HTR-8/SVneo (cell line): ENCODE data around the gene DELE1.
"Not testable (repeated sequence)": the region's sequence is repeated elsewhere in the genome, so short reads cannot be mapped to it uniquely, and the experiment has no call there.

ENCODE experiments used
- DNase-seq: peaks from one replicate; pipeline ENCODE4 v3.0.0; 2011; ENCODE audit warnings: low spot score, mixed read lengths; ENCODE audit not compliant: insufficient read length
- FAIRE-seq: peaks from 2 replicates; lab custom pipeline; 2011; peaks lifted over from hg19 to GRCh38; lab: Jason Lieb, UNC

Gene DELE1

GRCh38 chr5:141883184-141883891 is 40.3 kb upstream of the DELE1 start:
- DNase-seq, result peak; percentile 32
- FAIRE-seq, result no peak

DNA sequence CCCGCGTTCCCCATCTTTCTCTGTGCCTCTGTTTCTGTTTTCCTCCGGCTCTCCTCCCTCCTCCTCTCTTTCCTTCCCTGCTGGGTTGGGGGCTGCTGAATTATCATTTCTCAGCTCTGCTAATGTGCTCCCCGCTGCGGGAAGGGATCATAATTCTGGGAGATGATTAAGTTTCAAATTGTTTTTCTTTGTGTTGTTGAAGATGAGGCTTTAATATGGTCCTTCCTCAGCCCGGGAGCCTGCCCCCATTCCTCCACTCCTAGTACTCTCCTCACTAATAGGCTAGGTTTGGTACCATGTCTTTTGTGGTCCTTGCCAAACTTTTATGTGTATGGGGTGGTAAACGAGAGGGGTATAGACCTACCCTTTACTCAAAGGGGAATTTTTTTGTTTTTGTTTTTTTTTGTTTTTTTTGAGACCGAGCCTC is 39.8 kb upstream of the DELE1 start:
- FAIRE-seq, result no peak

GRCh38 chr5:141889282-141889871 is 34.3 kb upstream of the DELE1 start:
- DNase-seq (peak; percentile 24), FAIRE-seq (no peak)

More for the DNA sequence above, 39.8 kb upstream of the DELE1 start:
- no peak for DNase-seq

GRCh38 chr5:141890429-141890828 is 33.2 kb upstream of the DELE1 start:
- not testable (repeated sequence) for DNase-seq, FAIRE-seq

DNA sequence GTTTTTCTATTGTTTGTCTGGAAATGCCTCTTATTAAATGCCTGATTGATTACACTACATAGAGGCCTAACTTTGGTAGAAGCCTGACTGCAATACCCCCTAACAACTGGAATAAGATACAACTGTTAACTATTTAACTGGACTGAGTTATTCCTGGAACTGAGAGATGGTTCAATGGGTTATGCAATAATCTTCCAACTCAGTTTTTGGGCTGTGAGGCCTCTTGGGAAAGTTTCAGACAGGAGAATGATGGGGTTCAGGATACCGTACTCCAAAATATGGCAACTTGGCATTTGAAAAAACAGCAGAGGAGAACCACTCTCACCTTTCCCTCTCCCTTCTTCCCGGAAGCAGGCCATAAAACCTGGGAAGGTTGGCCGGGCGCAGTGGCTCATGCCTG is 26.2 kb upstream of the DELE1 start:
- no peak for FAIRE-seq

DNA sequence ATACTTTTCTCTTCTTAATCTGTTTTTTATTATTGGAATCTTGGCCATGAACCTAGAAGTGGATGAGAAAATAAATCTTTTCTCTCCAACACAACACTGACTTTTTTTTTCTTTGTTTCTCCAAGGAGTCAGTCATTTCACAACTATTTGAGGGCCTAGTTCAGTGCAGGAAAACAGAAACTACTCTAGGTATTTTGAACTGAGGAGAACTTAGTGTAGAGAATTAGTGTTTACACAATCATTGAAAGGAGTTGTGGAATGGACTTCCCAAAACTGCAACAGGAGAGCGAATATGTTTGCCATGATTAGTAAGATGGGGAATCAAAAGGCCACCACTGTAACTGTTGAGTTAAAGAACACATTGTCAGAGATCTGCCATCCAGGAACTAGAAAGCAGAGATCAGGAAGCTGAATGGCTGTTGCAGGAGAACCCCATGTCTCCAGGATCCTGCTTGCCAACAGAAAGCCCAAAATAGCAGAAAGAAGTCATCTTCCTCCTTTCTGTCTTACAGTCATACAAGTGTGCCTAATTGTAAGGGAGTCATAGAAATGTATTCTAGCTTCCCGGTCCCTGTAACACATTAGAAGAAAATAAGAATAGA is 25.1 kb upstream of the DELE1 start:
- FAIRE-seq (no peak), DNase-seq (no peak)

More for the DNA sequence above, 26.2 kb upstream of the DELE1 start:
- no peak for DNase-seq

DNA sequence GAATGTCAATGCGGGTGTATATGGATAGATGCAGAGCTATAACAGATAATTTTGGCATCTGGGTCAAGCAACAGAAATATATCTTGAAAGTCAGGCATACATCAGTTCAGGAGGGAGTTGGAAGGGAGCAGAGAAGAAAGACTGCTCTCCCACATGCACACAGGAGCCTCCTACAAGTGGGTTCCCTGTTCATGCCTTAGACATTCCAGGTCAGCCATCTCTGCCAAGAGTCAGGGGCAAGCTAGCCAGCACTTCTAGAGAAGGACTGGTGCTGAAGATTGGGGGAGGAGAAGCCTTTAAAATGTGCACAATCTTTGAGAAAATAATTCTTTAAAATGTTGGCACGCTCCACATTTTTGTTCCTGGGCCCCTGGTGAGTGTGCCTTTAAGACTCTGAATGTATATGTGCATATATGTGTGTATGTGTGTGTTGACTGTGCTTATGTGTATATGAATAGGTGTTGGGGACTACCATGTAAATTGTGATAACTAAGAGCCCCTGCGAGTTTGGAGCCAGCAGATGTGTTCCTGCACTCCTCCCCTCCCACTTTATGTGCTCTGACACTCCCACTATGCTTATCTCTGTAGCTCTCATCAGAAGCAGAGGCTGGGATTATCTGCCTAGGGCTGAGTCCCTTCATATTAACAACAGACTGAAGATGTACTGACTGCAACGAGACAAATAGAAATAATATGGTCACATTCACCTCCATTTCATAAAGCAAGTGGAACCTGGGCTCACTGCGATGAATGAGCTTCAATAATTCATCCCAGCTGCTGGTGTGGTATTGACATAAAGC is 21.5 kb upstream of the DELE1 start:
- FAIRE-seq (no peak), DNase-seq (no peak)

GRCh38 chr5:141903261-141903660 is 20.4 kb upstream of the DELE1 start:
- DNase-seq, result no peak
- FAIRE-seq, result no peak

DNA sequence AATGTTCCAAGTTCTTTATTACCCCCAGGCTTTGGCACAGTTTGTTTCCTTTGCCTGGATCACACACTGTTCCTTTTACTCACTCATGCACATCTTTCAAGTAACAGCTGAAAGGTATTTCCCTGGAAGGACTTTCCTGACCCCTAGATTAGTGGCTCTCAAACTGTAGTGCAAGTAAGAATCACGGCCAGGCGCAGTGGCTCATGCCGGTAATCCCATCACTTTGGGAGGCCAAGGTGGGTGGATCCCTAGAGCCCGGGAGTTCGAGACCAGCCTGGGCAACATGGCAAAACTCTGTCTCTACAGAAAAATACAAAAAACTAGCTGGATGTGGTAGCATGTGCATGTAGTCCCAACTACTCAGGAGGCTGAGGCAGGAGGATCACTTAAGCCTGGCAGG is 19.1 kb upstream of the DELE1 start:
- no peak for FAIRE-seq
- no peak for DNase-seq

GRCh38 chr5:141906517-141906916 is 17.2 kb upstream of the DELE1 start:
- no peak for FAIRE-seq
- DNase-seq, result no peak

GRCh38 chr5:141906972-141907371 is 16.7 kb upstream of the DELE1 start:
- FAIRE-seq, result no peak
- no peak for DNase-seq

GRCh38 chr5:141908796-141909195 is 14.9 kb upstream of the DELE1 start:
- DNase-seq (no peak), FAIRE-seq (no peak)

DNA sequence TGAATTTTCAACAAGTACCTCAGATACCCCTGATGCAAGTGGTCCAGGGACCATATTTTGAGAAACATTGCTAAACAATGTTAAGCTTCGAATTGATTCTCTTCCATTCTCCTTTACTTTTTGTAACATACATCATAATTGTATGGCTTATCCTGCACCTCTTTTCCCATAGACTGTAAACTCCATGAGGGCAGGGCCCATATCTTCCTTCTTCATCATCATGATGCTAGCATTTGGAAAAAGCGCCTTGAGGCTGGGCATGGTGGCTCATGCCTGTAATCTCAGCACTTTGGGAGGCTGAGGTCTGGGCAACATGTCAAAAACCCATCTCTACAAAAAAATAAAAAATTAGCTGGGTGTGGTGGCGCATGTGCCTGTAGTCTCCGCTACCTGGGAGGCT is 14.5 kb upstream of the DELE1 start:
- FAIRE-seq (no peak), DNase-seq (no peak)

- FAIRE-seq (no peak), DNase-seq (no peak)
Measured at GRCh38 chr5:141910271-141910673, 13.4 kb upstream of the DELE1 start.

GRCh38 chr5:141913560-141914198 is 10.0 kb upstream of the DELE1 start:
- FAIRE-seq, result no peak
- DNase-seq, result no peak

- FAIRE-seq (no peak), DNase-seq (no peak)
Measured at GRCh38 chr5:141914199-141914743, 9.4 kb upstream of the DELE1 start.

- FAIRE-seq (no peak), DNase-seq (no peak)
Measured at GRCh38 chr5:141914797-141915196, 8.9 kb upstream of the DELE1 start.

GRCh38 chr5:141915881-141916336 is 7.8 kb upstream of the DELE1 start:
- no peak for FAIRE-seq

DNA sequence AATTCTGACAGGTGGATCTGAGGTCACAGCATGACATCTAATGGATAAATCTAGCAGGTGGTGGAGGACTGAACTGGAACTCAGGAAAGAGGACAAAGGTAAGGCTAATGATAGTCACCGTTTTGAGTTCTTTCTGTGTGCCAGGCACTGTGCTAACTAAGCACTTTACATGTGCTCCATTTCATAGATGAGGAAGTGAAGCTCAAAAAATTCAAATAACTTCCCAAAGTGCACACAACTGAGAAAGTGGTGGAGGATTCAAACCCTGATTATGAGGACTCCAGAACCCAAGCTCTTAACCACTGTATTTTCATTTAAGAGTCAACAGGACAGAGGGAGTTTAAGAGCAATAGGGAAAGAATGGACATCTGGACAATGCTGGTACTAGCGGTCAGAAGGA is 7.1 kb upstream of the DELE1 start:
- DNase-seq (no peak), FAIRE-seq (no peak)

More at GRCh38 chr5:141915881-141916336, 7.8 kb upstream of the DELE1 start:
- DNase-seq, result no peak

GRCh38 chr5:141917760-141918159 is 5.9 kb upstream of the DELE1 start:
- FAIRE-seq, result no peak
- no peak for DNase-seq
